ENCODE results near the gene BMP6. TPM values are rescaled to one million over a fixed set of nuclear protein-coding genes. Genes with fewer than 3 reads are reported as not detected.
A peak's percentile ranks its signal among the peaks of the same experiment; 100 is the strongest.

The BMP6 gene
- total and polyA plus RNA-seq, 2 of the 8 experiments (the other 6 are each of a cell fraction or from before 2014, with no cell fraction given) = 2.0 to 2.1 TPM

DNA sequence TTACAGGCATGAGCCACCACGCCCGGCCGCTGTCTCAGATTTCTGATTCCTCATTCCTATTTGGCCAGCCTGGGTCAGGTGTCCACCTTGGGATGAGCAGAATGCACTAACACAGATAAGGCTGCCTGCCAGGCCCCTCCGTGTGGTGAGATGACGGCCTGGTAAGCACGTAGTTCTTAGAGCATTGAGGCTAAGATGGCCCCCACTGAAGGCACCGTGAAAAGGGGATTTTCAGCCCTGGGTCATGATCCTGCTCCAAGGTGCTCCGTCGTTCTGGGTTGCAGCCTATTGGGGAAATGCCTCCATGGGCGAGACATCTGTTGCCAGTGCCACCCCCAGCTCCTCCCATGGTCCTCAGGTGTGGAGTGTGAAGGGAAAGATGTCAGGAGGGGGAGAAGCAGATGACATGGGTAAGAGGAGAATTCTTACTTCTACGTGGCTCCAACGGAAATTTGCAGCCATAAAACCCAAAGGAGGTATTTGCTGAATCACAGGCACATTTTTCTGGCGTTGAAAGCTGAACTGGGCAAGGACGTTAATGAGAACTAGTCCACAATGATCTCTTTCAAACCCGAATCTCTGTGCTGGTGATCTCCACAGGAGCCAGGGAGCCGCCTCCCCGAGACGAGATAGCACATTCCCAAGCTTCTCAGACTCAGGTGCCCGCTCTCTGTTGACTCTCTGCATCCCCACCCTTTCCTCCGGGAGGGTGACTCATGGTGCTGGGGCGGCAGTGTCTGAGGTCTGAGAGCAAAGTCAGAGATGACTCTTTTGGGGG lies 34.0 kb upstream of the BMP6 start:
- no peak for FAIRE-seq
- TF ChIP-seq POU5F1 (IDR thresholded peaks at IDR 0.05; ENCODE audit: low read depth, low read length) (no peak), JUND (IDR thresholded peaks at IDR 0.05; ENCODE audit: low read length) (no peak), HDAC6 (IDR thresholded peaks at IDR 0.05; ENCODE audit: low read depth, low read length) (no peak), ASH2L (IDR thresholded peaks at IDR 0.05; ENCODE audit: low read length) (no peak), RAD21 (IDR thresholded peaks at IDR 0.05 in 1 of 2, conservative IDR thresholded peaks at IDR 0.05 in 1 of 2; ENCODE audit: low read depth in 2 of 2, low read length in 2 of 2) (no peak), EP300 (IDR thresholded peaks at IDR 0.05; ENCODE audit: borderline replicate concordance in 1 of 2, low read depth in 2 of 2, low read length in 2 of 2) (no peak)

More for the DNA sequence above, 34.0 kb upstream of the BMP6 start:
- Histone ChIP-seq H3K79me2 (ENCODE audit: control insufficient read depth in 1 of 2, insufficient read depth in 2 of 2, low read length in 2 of 2) (no peaks in the 10 kb centered on the region), H3K79me1 (ENCODE audit: low read depth, low read length) (no peaks in the 10 kb centered on the region), H3K18ac (ENCODE audit: extremely low read depth, low read length) (no peak overlapping the region), H4K5ac (ENCODE audit: insufficient read length, low read depth, low read length) (no peak overlapping the region), H3K14ac (ENCODE audit: insufficient read length) (no peak overlapping the region), H3K4me3 (ENCODE audit: extremely low read depth in 1 of 4, insufficient read depth in 2 of 4, low read depth in 3 of 4, low read length in 4 of 4) (no peak overlapping the region), H2AK5ac (ENCODE audit: low read depth, low read length) (no peak overlapping the region), H2AFZ (ENCODE audit: low read length) (peak overlapping the region; percentile 94), H3K4ac (replicated peaks; ENCODE audit: insufficient read length, low read depth, low read length) (no peak overlapping the region), H4K91ac (replicated peaks; ENCODE audit: insufficient read length, low read length) (peak overlapping the region; percentile 7), H2BK120ac (replicated peaks; ENCODE audit: low read depth, low read length) (no peak overlapping the region), H3K27me3 (replicated peaks in 1 of 4; ENCODE audit: control insufficient read depth in 3 of 4, extremely low read depth in 1 of 4, insufficient read depth in 3 of 4, low read length in 3 of 4) (no peaks in the 10 kb centered on the region; a peak in 1 of 7 replicates), H3K4me2 (ENCODE audit: insufficient read depth in 1 of 2, low read depth in 2 of 2, low read length in 2 of 2) (no peak overlapping the region), H3K9me3 (ENCODE audit: insufficient read depth in 2 of 2, low read depth in 1 of 2, low read length in 1 of 2) (no peaks in the 10 kb centered on the region), H3K23ac (ENCODE audit: insufficient read length) (no peak overlapping the region), H3K56ac (replicated peaks; ENCODE audit: insufficient read length, low read depth, low read length) (no peak overlapping the region), H4K8ac (ENCODE audit: extremely low read depth, insufficient read depth, low read length) (no peak overlapping the region), H2BK15ac (ENCODE audit: low read length) (no peak overlapping the region), H3K9ac (replicated peaks in 1 of 4; ENCODE audit: extremely low read depth in 1 of 4, low read depth in 3 of 4, low read length in 3 of 4) (no peak overlapping the region), H4K20me1 (replicated peaks in 1 of 2; ENCODE audit: control insufficient read depth in 1 of 2, insufficient read depth in 2 of 2, low read length in 2 of 2) (no peaks in the 10 kb centered on the region), H2BK5ac (ENCODE audit: low read depth, low read length) (no peak overlapping the region), H2BK20ac (ENCODE audit: low read length) (no peak overlapping the region), H3K36me3 (ENCODE audit: control insufficient read depth in 2 of 4, insufficient read depth in 4 of 4, low read length in 3 of 4) (no peaks in the 10 kb centered on the region), H3K23me2 (ENCODE audit: low read depth, low read length) (no peaks in the 10 kb centered on the region; the same call in 1 of the 2 replicates), H3K4me1 (replicated peaks in 1 of 4; ENCODE audit: control insufficient read depth in 3 of 4, insufficient read depth in 4 of 4, low read length in 3 of 4) (0 out of 7 replicates have a peak, but pooled peaks cover 0 to 8% (median 0%) of the 10 kb centered on the region in 4 experiments), H2BK12ac (ENCODE audit: low read depth, low read length) (no peak overlapping the region), H3K27ac (ENCODE audit: low read depth, low read length) (no peak overlapping the region)
- CTCF ChIA-PET (ENCODE audit: partially characterized antibody) = interaction anchor here (0.5 to 1.9 kb wide), 4 partner anchors 18 to 303 kb away, joined by 3 to 4 read pairs (median 4); partner anchors contain the start of gene BMP6
- DNase-seq (ENCODE audit: low read depth in 1 of 2, low spot score in 2 of 2) = peak in 1 of 2 experiments; percentile 17
- 87% methylated on average over 21 of the region's 21 CpGs; no CpG with 5 or more reads in 1 of the 2 experiments for WGBS, 2 experiments (ENCODE audit: extremely low coverage in 1 of 2, insufficient coverage in 1 of 2, insufficient read length in 1 of 2, insufficient replicate concordance in 2 of 2, low coverage in 1 of 2, low lambda C conversion rate in 2 of 2, missing lambda C conversion rate in 1 of 2)
- POLR2A ChIA-PET (ENCODE audit: partially characterized antibody) = no interaction called here

Measured in H1 (cell line).